MCF 10A (cell line): Measurements from ENCODE around the gene ZNF91. TPM values are rescaled to one million over a fixed set of nuclear protein-coding genes. Genes with fewer than 3 reads are reported as not detected.
"Not testable (repeated sequence)": the region's sequence is repeated elsewhere in the genome, so short reads cannot be mapped to it uniquely, and the experiment has no call there.

Source experiments
- BruUV-seq: library from RNA; stranded (reverse); fragments of 400-500 nt; replicated peaks from 2 replicates; lab custom pipeline; 2021; lab: Mats Ljungman, UMichigan
- CTCF ChIA-PET: fragments of 300-600 bp; sonication (Branson Sonifier 250); formaldehyde crosslinking; extraction: SDS; loops from one replicate; lab custom pipeline; 2021; ENCODE audit warnings: antibody characterized with exemption, inconsistent platforms; lab: Yijun Ruan, JAX
- POLR2A ChIA-PET: fragments of 300-600, 350-650 bp; sonication (Branson Sonifier 250); formaldehyde crosslinking; extraction: SDS; loops from one replicate; lab custom pipeline; 2020; ENCODE audit warnings: antibody characterized with exemption, inconsistent platforms; lab: Yijun Ruan, JAX
- DNase-seq: peaks from one replicate; pipeline ENCODE4 v3.0.0-alpha.2; 2018; ENCODE audit not compliant: unreplicated experiment
- H3K27ac Mint-ChIP-seq: one replicate; pipeline ENCODE4 v1.8.0; 2022; ENCODE audit warnings: mild to moderate bottlenecking, low read depth, mixed read lengths; ENCODE audit not compliant: unreplicated experiment
- H3K27me3 Mint-ChIP-seq: one replicate; pipeline ENCODE4 v1.8.0; 2022; ENCODE audit warnings: mixed read lengths; ENCODE audit not compliant: insufficient read depth, unreplicated experiment
- H3K36me3 Mint-ChIP-seq: one replicate; pipeline ENCODE4 v1.8.0; 2022; ENCODE audit warnings: mild to moderate bottlenecking, moderate library complexity, mixed read lengths; ENCODE audit not compliant: insufficient read depth, unreplicated experiment
- H3K4me1 Mint-ChIP-seq: one replicate; pipeline ENCODE4 v1.8.0; 2022; ENCODE audit warnings: mixed read lengths; ENCODE audit not compliant: insufficient read depth, unreplicated experiment
- H3K4me3 Mint-ChIP-seq: one replicate; pipeline ENCODE4 v1.8.0; 2022; ENCODE audit warnings: mild to moderate bottlenecking, moderate library complexity, mixed read lengths; ENCODE audit not compliant: unreplicated experiment
- H3K9me3 Mint-ChIP-seq: one replicate; pipeline ENCODE4 v1.8.0; 2022; ENCODE audit warnings: mixed read lengths; ENCODE audit not compliant: unreplicated experiment
- CTCF ChIP-seq: fragments of 200-600 bp; IDR thresholded peaks from one replicate; pipeline ENCODE4 v1.8.0; 2022; ENCODE audit warnings: antibody characterized with exemption, mild to moderate bottlenecking; ENCODE audit not compliant: unreplicated experiment
- intact Hi-C: fragments of 100-400 bp; cut with micrococcal nuclease; formaldehyde crosslinking; loops from 2 replicates; pipeline ENCODE4 v1.14.1; 2022
- total RNA-seq: library from RNA; stranded (reverse); gene quantifications from 2 replicates; pipeline ENCODE4 v1.2.3, GENCODE V29; 2022

The ZNF91 gene
- total RNA-seq, 1 experiment from 2014 or later, result 15.8 TPM

GRCh38 chr19:23437901-23438300 is 42.6 kb upstream of the ZNF91 start:
- POLR2A ChIA-PET, result no interaction called here
- no TSS peak for BruUV-seq
- Mint-ChIP-seq H3K4me1 (no peaks in the 10 kb centered on the region), H3K9me3 (peaks cover 54% of the 10 kb centered on the region), H3K27ac (no peak overlapping the region), H3K27me3 (no peaks in the 10 kb centered on the region), H3K4me3 (no peak overlapping the region), H3K36me3 (peaks cover 7% of the 10 kb centered on the region)
- TF ChIP-seq CTCF, result no peak
- CTCF ChIA-PET, result interaction anchor here (0.9 kb wide), 1 partner anchor 48 kb away, joined by 3 read pairs; no protein-coding TSS in a partner anchor
- no peak for DNase-seq
- intact Hi-C loops, result no loop called here

GRCh38 chr19:23436944-23437343 is 41.7 kb upstream of the ZNF91 start:
- no TSS peak for BruUV-seq
- ChIA-PET POLR2A (no interaction called here), CTCF (interaction anchor here (0.7 kb wide), 1 partner anchor 167 kb away, joined by 6 read pairs; no protein-coding TSS in a partner anchor)
- TF ChIP-seq CTCF, result no peak
- H3K27me3 Mint-ChIP-seq, result no peaks in the 10 kb centered on the region
- intact Hi-C loops, result no loop called here
- H3K27ac Mint-ChIP-seq, result no peak overlapping the region
- peaks cover 54% of the 10 kb centered on the region for H3K9me3 Mint-ChIP-seq
- H3K4me1 Mint-ChIP-seq, result no peaks in the 10 kb centered on the region
- no peak for DNase-seq
- H3K4me3 Mint-ChIP-seq, result no peak overlapping the region
- H3K36me3 Mint-ChIP-seq, result peaks cover 7% of the 10 kb centered on the region

GRCh38 chr19:23436318-23436717 is 41.0 kb upstream of the ZNF91 start:
- peak; percentile 26 for TF ChIP-seq CTCF
- CTCF ChIA-PET, result interaction anchor here (0.7 kb wide), 1 partner anchor 14 kb away, joined by 3 read pairs; no protein-coding TSS in a partner anchor
- DNase-seq, result no peak
- H3K36me3 Mint-ChIP-seq, result peaks cover 7% of the 10 kb centered on the region
- intact Hi-C loops, result no loop called here
- H3K27ac Mint-ChIP-seq, result no peak overlapping the region
- BruUV-seq, result no TSS peak
- no peaks in the 10 kb centered on the region for H3K4me1 Mint-ChIP-seq
- no peak overlapping the region for H3K4me3 Mint-ChIP-seq
- POLR2A ChIA-PET, result no interaction called here
- H3K27me3 Mint-ChIP-seq, result no peaks in the 10 kb centered on the region
- peaks cover 54% of the 10 kb centered on the region for H3K9me3 Mint-ChIP-seq

GRCh38 chr19:23420824-23421223 is 25.6 kb upstream of the ZNF91 start:
- Mint-ChIP-seq H3K4me3 (no peak overlapping the region), H3K9me3 (peaks cover 8% of the 10 kb centered on the region), H3K36me3 (no peaks in the 10 kb centered on the region), H3K27me3 (no peaks in the 10 kb centered on the region), H3K27ac (no peak overlapping the region), H3K4me1 (no peaks in the 10 kb centered on the region)
- no peak for DNase-seq
- no TSS peak for BruUV-seq
- CTCF ChIA-PET, result no interaction called here
- POLR2A ChIA-PET, result no interaction called here
- intact Hi-C loops, result no loop called here
- TF ChIP-seq CTCF, result no peak

- POLR2A ChIA-PET, H3K9me3 Mint-ChIP-seq, intact Hi-C loops, H3K36me3 Mint-ChIP-seq, BruUV-seq, H3K27me3 Mint-ChIP-seq, H3K4me3 Mint-ChIP-seq, DNase-seq, H3K4me1 Mint-ChIP-seq, CTCF ChIA-PET, H3K27ac Mint-ChIP-seq: not testable (repeated sequence)
These were observed 24.0 kb upstream of the ZNF91 start for GRCh38 chr19:23419261-23419660.
